Measurements from ENCODE around the gene RPSA.
"Not testable (repeated sequence)": the region's sequence is repeated elsewhere in the genome, so short reads cannot be mapped to it uniquely, and the experiment has no call there.

Gene RPSA

DNA sequence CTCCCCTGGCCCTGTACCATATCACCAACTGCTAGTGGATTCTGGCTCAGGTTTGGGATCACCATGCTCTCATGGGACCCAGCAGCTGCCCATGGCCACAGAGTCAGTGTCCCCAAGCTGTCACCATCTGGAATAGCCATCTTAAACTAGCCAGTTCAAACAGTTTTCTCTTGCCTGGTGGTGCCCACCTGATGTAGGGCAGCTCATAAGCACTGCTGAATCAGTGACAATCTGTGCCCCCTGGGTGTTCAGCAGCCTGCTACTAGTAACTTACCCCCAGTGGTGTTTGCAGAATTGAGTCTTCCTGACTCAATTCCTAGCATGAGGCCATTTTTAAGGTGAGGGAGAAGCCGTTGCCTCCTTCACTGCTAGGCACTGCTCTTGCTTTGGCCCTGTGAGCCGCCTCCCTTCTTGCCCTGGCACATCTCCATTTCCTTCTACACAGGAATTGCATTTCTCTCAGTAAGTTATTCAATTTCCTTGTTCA, 7.9 kb downstream of the RPSA start (continued):
- TF ChIP-seq PATZ1 (CRISPR knock-in tag; IDR thresholded peaks at IDR 0.05; ENCODE audit: borderline replicate concordance) (0 out of 2 replicates have a peak, but pooled peaks have one; percentile 8), CSDC2 (CRISPR knock-in tag; IDR thresholded peaks at IDR 0.05) (no peak)

- peak; percentile 2 for ATAC-seq
Measured at GRCh38 chr3:39415302-39415701, 8.8 kb downstream of the RPSA start.

- ATAC-seq, result peak; percentile 36
- TF ChIP-seq ZC3H10 (CRISPR knock-in tag; IDR thresholded peaks at IDR 0.05), result no peak
- no peak for TF ChIP-seq ZNF565 (CRISPR knock-in tag; conservative IDR thresholded peaks at IDR 0.05; ENCODE audit: low read depth)
- TF ChIP-seq RARB (CRISPR knock-in tag; IDR thresholded peaks at IDR 0.05), result no peak
- TF ChIP-seq ZFP3 (CRISPR knock-in tag; IDR thresholded peaks at IDR 0.05), result no peak
- no peak for TF ChIP-seq ZFP30 (CRISPR knock-in tag; IDR thresholded peaks at IDR 0.05)
- no peak for TF ChIP-seq POU6F1 (CRISPR knock-in tag; IDR thresholded peaks at IDR 0.05; ENCODE audit: borderline replicate concordance, low read depth)
- no peak for TF ChIP-seq ARNTL (CRISPR knock-in tag; IDR thresholded peaks at IDR 0.05; ENCODE audit: borderline replicate concordance, low read depth)
- TF ChIP-seq ZNF8 (CRISPR knock-in tag; IDR thresholded peaks at IDR 0.05), result no peak
- TF ChIP-seq OSR1 (CRISPR knock-in tag; IDR thresholded peaks at IDR 0.05), result no peak
Measured at GRCh38 chr3:39415983-39416382, 9.5 kb downstream of the RPSA start.

- ATAC-seq, result peak; percentile 3; the same call in 2 of the 3 replicates
Measured at GRCh38 chr3:39416998-39417397, 10.5 kb downstream of the RPSA start.

- not testable (repeated sequence) for ATAC-seq
Measured at GRCh38 chr3:39418556-39419225, 12.2 kb downstream of the RPSA start.

GRCh38 chr3:39419742-39420315, 13.3 kb downstream of the RPSA start:
- TF ChIP-seq PPARA (CRISPR knock-in tag; IDR thresholded peaks at IDR 0.05; ENCODE audit: borderline replicate concordance) (no peak), SNAI2 (CRISPR knock-in tag; IDR thresholded peaks at IDR 0.05) (no peak), CSDC2 (CRISPR knock-in tag; IDR thresholded peaks at IDR 0.05) (no peak), POU6F1 (CRISPR knock-in tag; IDR thresholded peaks at IDR 0.05; ENCODE audit: borderline replicate concordance, low read depth) (no peak), ZNF70 (CRISPR knock-in tag; IDR thresholded peaks at IDR 0.05) (no peak), ZC3H10 (CRISPR knock-in tag; IDR thresholded peaks at IDR 0.05) (no peak), OSR1 (CRISPR knock-in tag; IDR thresholded peaks at IDR 0.05) (no peak), ZNF8 (CRISPR knock-in tag; IDR thresholded peaks at IDR 0.05) (no peak), PATZ1 (CRISPR knock-in tag; IDR thresholded peaks at IDR 0.05; ENCODE audit: borderline replicate concordance) (no peak), ARNTL (CRISPR knock-in tag; IDR thresholded peaks at IDR 0.05; ENCODE audit: borderline replicate concordance, low read depth) (no peak), TCF4 (CRISPR knock-in tag; IDR thresholded peaks at IDR 0.05; ENCODE audit: borderline replicate concordance) (no peak), ESRRG (CRISPR knock-in tag; IDR thresholded peaks at IDR 0.05) (no peak)
- TF ChIP-seq, protein P1, sequence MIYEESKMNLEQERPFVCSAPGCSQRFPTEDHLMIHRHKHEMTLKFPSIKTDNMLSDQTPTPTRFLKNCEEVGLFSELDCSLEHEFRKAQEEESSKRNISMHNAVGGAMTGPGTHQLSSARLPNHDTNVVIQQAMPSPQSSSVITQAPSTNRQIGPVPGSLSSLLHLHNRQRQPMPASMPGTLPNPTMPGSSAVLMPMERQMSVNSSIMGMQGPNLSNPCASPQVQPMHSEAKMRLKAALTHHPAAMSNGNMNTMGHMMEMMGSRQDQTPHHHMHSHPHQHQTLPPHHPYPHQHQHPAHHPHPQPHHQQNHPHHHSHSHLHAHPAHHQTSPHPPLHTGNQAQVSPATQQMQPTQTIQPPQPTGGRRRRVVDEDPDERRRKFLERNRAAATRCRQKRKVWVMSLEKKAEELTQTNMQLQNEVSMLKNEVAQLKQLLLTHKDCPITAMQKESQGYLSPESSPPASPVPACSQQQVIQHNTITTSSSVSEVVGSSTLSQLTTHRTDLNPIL (CRISPR knock-in tag; IDR thresholded peaks at IDR 0.05; ENCODE audit: low read depth), result no peak
- no peak for ATAC-seq

Data from SK-N-SH treated with all-trans-retinoic acid at 6 μM for 48 hours (cell line).